ENCODE data around the gene C2CD4C.

GRCh38 chr19:455031-455705 lies 46.2 kb upstream of the C2CD4C start:
- TF ChIP-seq EZH2 (IDR thresholded peaks at IDR 0.05; ENCODE audit: borderline replicate concordance, low read depth, low read length, poor library complexity, severe bottlenecking) = no peak
- TF ChIP-seq CTCF (conservative IDR thresholded peaks at IDR 0.05; ENCODE audit: low read depth, low read length) = no peak

All from A673 (cell line).